HG03095 (cell line): Measurements from ENCODE around the gene PPP1R14C.

ENCODE experiments used
- ATAC-seq: cut with Tn5 transposase; IDR thresholded peaks from one replicate; pipeline ENCODE4 v1.9.1; 2021; ENCODE audit warnings: moderate library complexity; ENCODE audit not compliant: unreplicated experiment

The PPP1R14C gene

GRCh38 chr6:150267686-150268561 lies 125.1 kb downstream of the PPP1R14C start:
- ATAC-seq: no peak

GRCh38 chr6:150269130-150269856 lies 126.4 kb downstream of the PPP1R14C start:
- no peak for ATAC-seq

GRCh38 chr6:150269857-150270223 lies 127.0 kb downstream of the PPP1R14C start:
- no peak for ATAC-seq

GRCh38 chr6:150270330-150271052 lies 127.6 kb downstream of the PPP1R14C start:
- no peak for ATAC-seq

GRCh38 chr6:150271172-150271500 lies 128.3 kb downstream of the PPP1R14C start:
- ATAC-seq: no peak

DNA sequence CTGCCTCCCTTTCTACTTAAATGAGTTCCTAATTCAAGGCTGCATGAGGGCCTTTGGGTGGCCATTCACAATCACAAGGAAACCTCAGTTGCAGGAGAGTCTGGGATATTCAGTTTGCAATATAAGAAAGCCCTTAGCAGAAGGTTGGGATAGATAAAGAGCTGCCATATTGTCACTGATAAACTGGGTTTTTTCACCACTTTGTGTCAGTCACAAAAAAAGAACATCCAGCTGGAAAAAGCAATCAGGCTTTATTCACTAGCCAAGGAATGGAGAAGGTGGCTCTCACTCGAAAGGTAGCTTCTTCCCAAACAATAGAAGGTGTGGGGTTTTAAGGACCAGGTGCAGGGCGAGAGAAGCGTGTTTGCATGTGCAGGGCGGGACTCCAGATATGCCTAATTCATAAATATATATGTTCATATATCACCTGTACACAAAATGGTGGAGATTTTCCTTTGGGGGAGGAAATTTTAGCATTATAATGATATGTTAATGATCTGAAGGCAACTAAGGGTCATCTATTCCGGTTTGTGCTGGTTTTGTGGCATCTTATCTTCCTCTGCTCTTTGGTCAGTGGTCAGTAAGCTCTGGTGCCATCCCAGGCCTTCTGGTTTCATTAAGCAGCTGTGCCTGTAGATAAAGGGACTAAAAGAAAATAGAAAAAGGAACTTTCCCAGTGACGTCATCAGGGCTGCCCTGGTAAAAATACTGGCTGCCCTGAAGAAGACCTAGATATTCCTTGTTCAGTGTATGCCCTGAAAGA lies 128.8 kb downstream of the PPP1R14C start:
- no peak for ATAC-seq

- ATAC-seq: no peak
Measured at GRCh38 chr6:150272264-150272975, 129.6 kb downstream of the PPP1R14C start.

- no peak for ATAC-seq
Measured at GRCh38 chr6:150272976-150273315, 130.1 kb downstream of the PPP1R14C start.

DNA sequence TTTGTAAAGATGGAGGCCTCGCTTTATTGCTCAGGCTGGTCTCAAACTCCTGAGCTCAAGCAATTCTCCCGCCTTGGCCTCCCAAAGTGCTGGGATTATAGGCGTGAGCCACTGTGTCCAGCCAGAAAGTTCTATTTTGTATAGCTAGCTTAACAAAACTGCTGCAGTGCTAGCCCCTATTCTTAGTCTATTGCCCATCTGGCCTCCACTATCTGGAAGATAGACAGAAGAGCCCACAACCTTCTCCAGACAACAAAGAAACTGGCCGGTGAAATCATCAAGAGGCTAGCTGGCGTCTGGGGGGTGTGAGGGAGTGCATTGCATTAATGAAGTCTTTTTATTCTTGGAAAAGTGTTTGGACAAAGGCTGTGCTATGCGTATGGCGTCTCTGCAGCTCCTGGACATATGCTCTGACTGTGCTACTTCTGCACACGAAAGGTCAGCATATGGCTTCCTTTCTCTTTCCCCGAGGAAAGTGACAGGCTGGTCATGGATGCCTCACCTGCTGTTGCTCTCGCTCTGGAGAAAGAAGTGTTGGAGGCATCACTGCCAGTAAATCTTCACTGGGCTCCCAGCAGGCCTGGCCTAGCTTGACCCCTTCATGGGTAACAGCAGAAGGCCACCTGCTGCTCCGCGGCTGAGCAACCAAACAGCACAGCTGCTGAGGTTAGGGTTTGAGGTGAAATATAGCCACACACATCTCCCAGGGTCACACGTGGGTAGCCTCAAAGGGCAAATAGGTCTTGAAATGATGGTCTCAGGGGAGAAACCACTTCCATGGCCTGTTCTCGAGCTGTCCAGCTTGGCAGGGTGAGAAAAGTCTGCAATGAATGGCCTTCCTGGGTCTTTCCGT lies 130.8 kb downstream of the PPP1R14C start:
- ATAC-seq: no peak

DNA sequence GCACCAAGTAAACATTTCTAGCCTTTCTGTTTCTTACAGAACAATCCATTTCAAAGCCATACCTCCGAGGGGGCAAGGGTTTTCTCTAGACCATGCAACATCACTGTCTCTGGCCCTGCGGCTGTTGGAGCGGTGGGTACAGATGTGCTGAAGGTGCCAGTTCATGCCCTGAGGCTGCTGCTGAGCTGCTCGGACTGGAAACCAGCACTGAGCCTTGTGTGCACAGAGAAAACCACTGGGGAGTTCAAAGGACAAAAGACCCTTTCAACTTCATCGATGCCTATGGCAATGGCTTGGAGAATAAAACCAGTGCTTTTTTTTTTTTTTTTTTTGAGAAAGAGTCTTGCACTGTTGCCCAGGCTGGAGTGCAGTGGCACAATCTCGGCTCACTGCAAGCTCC lies 132.6 kb downstream of the PPP1R14C start:
- ATAC-seq: no peak

DNA sequence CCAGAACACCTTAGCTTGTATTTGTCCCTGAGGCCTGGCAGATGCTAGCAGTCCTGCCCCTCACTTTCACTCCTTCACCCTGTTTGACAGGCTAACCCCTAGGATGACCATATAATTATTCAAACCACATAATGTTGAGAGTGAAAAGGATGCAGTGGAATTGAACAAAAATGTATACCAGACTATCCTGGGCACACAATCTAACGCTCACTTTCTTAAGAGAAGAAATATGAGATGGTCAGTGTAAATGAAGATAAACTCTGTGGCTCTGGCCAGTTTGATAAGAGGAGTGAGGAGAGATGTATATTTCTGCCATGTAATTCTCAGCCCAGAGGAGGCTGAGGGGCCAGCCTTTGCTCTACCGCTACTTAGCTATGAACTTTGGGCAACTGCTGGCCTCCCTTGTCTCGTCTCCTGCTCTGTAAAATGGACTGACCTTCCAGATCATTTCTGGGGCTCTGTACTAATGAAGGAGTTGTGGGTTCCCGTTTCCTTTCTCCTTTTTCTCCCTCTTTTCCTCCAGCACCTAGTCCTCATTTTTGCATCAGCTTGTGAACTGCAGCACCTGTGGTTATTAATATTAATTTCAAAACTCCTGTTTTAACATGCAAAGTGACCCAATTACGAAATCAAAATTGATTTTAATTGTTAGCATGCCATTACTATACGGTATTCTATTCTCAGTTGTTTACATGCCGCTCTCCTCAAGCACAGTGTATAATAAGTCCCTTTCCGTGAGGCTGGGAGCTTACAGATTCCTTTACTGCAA lies 133.5 kb downstream of the PPP1R14C start:
- no peak for ATAC-seq

DNA sequence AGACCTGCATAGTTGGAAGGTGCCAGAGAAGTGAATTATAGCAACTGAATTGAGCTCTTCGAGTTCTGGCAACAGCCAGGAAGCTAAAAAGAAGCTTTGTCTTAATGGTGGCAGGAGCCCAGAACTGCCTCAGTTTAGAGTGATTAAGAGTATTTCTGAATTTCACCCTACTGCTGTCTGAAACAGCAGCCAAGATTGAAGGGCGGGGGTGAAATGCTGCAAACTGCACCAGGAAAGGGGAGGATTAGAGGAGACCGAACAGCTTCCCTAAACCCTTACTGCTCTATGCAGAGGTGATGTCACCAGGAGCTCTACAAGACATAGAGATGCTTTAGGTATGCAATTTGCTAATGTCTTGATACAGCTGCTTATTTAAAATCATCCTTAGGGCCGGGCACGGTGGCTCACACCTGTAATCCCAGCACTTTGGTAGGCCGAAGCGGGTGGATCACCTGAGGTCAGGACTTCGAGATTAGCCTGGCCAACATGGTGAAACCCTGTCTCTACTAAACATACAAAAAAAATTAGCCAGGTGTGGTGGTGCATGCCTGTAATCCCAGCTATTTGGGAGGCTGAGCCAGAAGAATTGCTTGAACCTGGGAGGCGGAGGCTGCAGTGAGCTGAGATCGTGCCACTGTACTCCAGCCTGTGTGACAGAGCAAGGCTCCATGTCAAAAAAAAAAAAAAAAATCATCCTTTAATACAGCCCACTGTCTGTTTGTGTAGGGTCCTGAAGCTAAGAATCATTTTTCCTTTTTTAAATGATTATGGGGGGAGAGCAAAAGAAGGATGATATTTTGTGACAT lies 134.3 kb downstream of the PPP1R14C start:
- ATAC-seq: no peak

DNA sequence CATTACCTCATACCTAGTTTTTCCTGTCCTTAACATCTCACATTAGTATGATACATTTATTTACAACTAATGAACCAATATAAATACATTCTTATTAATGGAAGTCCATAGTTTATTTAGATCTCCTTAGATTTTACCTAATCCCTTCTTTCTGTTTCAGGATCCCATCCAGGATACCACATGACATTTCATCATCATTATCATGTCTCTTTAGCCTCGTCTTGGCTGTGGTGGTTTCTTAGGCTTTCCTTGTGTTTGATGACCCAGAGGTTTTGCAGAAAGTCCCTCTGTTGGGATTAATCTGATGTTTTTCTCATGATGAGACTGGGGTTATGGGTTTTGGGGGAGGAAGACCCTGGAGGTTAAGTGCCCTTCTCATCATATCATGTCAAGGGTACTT lies 136.7 kb downstream of the PPP1R14C start:
- no peak for ATAC-seq

- no peak for ATAC-seq
Measured at GRCh38 chr6:150280703-150281102, 137.9 kb downstream of the PPP1R14C start.

DNA sequence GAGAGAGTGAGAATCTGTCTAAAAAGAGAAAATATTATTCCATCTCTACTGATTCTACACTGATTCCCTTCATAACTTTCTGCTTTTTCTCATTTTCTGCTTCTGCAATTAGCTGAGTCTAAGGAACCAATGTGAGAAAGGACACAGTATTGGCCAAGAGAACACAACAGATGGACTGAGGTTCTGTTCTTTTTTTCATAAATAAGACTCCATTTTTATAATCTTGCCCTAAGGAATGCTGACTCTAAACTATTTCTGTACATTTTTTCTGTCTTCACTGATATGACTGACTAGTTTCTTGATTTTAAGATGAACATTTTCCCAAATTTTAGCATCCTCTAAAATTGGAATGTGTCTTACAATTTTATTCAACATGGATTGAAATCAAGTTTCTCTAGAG lies 138.9 kb downstream of the PPP1R14C start:
- no peak for ATAC-seq

GRCh38 chr6:150282806-150283205 lies 140.0 kb downstream of the PPP1R14C start:
- ATAC-seq: no peak

GRCh38 chr6:150286460-150286859 lies 143.6 kb downstream of the PPP1R14C start:
- no peak for ATAC-seq

DNA sequence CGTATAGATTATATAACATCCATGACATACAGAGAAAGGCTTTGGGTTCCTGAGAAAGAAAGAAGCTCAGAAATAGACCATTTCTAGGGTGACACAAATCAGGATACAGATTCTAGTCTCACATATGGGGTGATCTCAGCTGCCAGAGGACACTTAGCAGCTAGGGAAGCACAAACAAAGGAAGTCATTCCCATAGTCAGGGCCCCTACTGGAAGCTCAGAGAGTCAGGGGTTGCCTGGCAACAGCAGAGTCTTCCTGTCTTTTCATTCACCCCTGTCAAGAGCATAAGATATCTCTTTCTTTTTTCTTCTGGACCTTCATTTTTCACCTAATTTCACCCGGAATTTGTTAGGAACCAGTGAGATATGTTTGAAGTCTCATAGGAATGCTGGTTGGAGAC lies 144.1 kb downstream of the PPP1R14C start:
- no peak for ATAC-seq
